ENCODE data around the gene ARPC5L.
"Not testable (repeated sequence)": the region's sequence is repeated elsewhere in the genome, so short reads cannot be mapped to it uniquely, and the experiment has no call there.

ARPC5L gene

DNA sequence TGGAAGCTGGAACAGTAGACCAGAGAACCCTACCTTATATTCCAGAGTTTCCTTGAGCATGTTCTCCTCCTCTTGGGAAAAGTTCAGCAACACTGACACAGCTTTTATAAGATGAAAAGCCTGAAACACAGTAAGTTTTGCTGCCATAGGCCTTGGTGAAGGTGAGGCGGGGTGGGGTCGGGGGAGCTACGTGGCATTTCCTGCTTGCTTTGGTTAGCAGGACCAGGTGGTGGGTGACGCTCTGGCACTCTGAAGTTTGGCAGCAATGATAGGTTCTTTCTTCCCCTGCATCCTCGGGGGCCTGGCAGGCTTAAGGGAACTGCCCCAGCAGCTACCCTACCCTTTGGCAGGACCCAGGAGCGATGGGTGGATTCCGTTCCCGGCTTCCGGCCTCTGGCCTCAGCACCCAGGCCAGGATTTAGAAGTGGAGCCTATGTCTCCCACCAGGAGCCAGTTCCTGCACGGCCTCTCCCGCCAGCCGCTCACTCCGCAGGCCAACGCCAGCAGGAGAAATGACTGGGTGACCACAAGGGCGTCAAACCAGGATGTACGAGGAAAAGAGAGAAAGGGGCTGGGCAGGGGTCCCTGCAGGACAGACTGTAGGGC lies 19.3 kb downstream of the ARPC5L start:
- DNase-seq, result no peak
- in situ Hi-C loops (cut with MboI; ENCODE audit: low pct_unique_long_range_greater_than_20kb, low sequenced_read_pairs), result no loop called here

DNA sequence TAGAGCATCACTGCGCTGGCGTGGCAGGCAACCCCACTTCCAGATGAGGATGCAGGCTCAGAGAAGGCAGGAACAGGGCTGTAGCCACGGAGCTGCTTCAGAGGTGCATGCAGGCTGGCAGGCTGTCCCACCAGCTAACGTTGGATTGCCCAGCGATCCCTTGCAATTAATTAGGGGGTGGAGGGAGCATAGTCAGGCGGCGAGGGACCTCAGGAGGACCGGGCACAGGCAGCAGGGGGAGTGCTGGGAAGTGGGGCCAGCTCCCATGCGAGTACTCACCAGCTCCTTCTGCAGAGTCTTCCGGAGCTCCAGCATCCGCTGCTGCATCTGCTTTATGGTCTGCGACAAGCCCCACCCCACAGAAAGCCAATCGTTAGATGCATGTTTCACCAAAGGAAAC lies 20.3 kb downstream of the ARPC5L start:
- DNase-seq, result no peak
- in situ Hi-C loops (cut with MboI; ENCODE audit: low pct_unique_long_range_greater_than_20kb, low sequenced_read_pairs), result no loop called here

DNA sequence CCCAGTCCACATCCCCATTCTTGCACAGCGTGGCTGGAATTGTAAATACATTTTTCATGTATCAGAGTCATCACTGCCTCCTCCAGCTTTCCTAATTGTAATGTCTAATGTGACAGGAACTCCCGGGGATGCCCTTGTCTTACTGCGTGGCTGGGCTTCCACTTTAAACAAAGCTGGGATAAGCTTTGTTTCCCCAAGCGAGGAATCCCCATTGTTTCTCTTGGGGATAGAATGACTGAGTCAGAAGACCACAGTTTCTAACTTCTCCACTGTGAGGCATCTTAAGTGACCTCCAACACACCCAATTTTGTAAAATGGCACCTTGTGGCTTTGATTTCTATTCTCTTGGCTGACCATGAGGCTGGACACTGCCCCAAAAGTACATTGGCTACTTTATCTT lies 22.4 kb downstream of the ARPC5L start:
- in situ Hi-C loops (cut with MboI; ENCODE audit: low pct_unique_long_range_greater_than_20kb, low sequenced_read_pairs), result no loop called here
- DNase-seq, result no peak

DNA sequence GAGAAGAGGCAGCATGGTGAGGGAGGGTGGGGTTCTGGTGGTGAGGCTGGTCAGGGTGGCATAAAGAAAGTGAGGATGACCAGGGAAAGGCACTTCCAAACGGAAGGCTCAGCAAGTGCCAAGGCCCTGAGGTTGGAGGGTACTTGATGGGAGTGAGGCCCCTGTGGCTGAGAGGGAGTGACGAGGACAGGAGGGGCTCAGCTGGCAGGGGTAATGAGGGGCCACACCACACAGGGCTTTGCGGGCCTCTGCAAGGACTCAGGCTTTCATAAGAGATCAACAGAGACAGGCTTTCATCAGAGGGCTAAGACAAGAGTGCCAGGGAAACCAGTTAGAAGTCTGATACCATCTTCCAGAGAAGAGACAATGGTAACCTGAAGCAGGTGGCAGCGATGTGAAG lies 23.6 kb downstream of the ARPC5L start:
- DNase-seq, result no peak
- in situ Hi-C loops (cut with MboI; ENCODE audit: low pct_unique_long_range_greater_than_20kb, low sequenced_read_pairs), result no loop called here

DNA sequence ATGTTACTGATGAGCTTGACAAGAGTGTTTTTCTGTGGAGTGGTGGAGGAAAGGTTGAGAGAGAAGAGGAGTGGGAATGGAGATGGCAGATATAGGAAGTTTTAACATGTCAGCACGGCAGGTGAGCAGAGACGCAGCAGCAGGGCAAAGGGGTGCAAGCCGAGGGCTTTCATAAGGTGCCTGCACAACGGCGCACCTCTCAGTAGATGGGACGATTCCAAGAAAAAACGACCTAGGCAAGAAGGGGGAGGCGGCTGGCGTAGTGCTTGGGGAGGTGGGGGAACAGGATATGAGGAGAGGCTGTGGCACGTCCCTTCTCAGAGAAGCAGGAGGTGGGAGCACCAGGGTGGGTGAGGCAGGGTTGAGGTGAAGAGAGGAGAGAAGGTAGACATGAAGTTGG lies 24.5 kb downstream of the ARPC5L start:
- DNase-seq, result no peak
- in situ Hi-C loops (cut with MboI; ENCODE audit: low pct_unique_long_range_greater_than_20kb, low sequenced_read_pairs), result no loop called here

DNA sequence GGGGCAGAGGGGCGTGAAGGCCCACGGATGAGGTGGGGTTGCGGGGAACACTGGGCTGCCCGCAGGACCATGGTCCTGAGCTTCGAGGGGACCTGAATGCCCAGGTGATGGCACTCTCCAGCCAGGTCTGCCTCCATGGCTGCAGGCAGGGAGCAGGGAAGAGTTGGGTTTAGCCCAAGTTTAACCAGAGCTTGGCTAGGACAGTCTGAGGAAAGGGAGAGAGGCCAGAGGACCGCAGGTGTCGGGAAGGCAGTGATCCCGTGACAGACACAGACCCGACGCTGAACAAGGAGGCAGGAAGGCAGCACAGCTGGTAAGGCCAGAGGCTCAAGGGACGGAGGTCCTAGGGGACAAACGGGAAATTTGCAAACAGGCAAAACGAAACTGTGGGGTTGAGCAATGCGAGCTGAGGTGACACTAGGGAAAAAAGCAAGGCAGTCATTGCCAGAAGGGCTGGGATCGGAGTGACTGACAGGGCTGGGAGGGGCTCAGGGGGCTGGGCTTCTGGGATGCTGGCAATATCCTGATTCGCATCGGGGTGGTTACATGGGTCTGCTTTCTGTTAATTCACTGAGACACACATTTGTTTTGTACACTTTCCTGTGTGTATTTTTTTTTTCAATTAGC lies 25.0 kb downstream of the ARPC5L start:
- in situ Hi-C loops (cut with MboI; ENCODE audit: low pct_unique_long_range_greater_than_20kb, low sequenced_read_pairs), result no loop called here
- DNase-seq, result no peak

DNA sequence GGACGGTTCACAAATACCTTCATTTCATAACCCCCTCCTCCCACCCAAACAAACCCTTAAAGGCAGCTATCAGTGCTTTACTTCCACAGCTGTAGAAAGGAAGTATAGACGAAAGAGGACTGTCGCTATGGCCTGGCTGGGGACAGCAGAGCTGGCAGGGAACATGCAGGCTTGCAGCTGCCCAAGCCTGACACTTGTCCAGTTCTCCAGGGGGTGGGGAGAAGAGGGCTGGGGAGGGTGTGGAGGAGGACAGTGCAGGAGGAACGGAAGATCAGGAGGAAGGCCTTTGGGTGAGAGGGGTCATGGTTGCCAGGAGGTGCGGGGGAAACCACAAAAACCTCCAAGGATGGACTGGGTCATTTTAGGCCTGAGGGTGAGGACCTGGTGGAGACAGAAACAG lies 25.9 kb downstream of the ARPC5L start:
- DNase-seq, result no peak
- in situ Hi-C loops (cut with MboI; ENCODE audit: low pct_unique_long_range_greater_than_20kb, low sequenced_read_pairs), result no loop called here

DNA sequence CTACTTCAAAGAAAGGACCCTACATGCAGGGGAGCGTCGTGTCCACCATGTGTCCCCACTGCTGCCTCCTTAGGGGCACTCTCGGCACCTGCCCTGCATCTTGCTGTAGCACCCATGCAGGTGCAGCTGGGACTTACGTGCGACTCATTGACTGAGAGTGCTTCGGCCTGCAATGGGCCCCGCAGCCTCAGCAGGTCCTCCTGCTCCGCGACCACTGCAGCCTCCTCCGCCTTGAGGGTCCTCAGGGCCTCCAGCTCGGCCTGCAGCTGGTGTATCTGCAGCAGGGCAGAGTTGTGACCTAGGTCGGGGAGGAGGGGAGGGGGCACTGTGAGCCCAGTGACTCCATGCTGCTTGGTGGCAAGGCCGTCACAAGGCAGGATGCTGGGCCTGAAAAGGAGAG lies 27.1 kb downstream of the ARPC5L start:
- in situ Hi-C loops (cut with MboI; ENCODE audit: low pct_unique_long_range_greater_than_20kb, low sequenced_read_pairs), result no loop called here
- DNase-seq, result no peak

DNA sequence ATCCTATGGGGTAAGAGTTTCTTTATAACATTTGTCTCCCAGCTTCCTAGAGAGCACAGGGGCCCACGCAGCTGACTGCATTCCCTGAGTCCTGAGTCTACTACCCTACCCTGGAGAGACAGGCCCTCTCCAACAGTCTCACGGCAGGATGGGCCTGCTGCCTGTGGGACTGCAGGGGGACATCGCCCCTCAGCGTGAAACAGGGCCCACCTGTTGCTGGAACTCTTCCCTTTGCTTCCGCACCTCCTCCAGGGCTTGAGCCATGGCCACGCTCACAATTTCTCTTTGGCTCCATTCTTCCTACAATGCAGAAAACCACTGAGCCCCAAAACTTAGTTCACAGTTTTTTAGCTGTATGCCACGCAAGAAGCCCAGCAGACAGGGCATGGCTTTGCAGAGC lies 28.2 kb downstream of the ARPC5L start:
- in situ Hi-C loops (cut with MboI; ENCODE audit: low pct_unique_long_range_greater_than_20kb, low sequenced_read_pairs), result no loop called here
- no peak for DNase-seq

DNA sequence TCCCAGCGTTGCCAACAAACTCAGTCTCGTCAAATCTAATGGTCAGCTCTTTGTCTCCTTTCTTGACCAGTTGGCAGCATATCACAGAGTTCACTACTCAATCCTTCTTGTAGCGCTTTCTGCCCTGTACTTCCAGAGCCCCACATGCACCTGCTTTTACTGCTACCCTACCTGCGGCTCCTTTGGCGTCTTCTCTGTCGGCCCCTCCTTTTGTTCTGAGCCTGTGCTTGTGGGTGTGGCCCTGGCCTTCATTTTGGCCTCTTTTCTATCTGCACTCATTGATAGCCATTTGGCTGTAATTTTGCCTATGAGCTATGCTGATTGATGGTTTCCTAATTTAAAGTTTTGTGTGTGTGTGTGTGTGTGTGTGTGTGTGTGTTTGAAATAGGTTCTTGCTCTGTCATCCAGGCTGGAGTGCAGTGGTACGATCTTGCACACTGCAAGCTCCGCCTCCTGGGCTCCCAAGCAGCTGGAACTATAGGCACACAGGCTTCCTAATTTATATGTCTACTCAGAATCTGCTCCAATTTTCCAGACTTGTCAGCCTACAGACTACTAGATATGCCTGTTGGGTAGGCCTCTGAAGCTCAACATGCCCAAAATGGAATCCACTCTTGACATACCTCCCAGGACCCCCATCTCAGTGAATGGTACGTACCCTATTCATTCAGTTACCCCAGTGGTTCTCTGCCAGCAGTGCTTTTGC lies 32.3 kb downstream of the ARPC5L start:
- in situ Hi-C loops (cut with MboI; ENCODE audit: low pct_unique_long_range_greater_than_20kb, low sequenced_read_pairs), result no loop called here
- no peak for DNase-seq

DNA sequence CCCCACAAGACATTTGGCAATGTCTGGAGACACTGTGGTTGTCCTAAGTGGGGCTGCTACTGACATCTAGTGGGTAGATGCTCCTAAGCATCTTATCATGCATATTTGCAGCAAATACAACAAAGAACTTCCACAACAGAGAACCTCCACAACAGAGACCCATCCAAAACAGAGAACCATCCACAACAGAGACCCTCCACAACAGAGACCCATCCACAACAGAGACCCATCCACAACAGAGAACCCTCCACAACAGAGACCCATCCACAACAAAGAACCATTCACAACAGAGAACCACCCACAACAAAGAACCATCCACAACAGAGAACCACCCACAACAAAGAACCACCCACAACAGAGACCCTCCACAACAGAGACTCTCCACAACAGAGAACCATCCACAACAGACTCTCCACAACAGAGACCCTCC lies 32.8 kb downstream of the ARPC5L start:
- in situ Hi-C loops (cut with MboI; ENCODE audit: low pct_unique_long_range_greater_than_20kb, low sequenced_read_pairs), result no loop called here
- DNase-seq, result peak; percentile 62

DNA sequence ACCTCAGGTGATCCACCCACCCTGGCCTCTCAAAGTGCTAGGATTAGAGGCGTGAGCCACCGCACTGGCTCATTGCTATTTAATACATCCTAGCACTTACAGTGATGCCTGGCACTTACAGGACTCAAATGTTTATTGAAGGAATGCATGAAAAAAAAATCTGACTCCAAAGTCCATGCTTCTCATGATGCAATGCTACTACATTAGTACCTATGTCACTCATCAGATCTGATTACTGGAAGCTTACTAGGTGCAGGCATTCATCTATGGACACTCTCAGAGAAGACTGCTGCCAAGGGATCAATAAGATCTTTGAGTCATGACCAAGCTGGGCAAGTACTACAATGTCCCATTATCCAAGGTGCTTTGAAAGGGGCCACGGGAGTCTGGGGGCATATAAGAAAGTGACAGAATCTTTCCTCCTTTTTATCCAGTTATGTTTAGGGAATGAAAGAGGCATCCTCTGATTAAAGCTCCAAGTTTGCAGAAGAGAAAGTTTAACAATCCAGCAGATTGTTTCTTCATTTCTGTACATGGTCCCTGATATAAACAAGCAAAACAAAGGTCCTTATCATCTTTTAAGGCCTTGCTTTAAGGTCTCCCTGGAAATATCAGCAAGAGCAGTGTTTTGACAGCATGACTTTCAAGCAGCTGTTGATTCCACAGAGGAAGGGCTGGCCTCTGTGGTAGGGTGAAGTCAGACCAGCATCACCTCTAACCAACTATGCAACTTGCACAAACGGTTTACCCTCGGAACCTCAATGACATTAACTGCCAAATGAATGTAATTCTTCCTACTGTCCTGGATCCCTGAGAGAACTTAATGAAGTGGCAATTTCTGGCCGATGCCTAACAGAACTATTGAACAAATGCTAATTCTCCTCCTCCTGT lies 35.9 kb downstream of the ARPC5L start:
- in situ Hi-C loops (cut with MboI; ENCODE audit: low pct_unique_long_range_greater_than_20kb, low sequenced_read_pairs), result no loop called here
- DNase-seq, result no peak

DNA sequence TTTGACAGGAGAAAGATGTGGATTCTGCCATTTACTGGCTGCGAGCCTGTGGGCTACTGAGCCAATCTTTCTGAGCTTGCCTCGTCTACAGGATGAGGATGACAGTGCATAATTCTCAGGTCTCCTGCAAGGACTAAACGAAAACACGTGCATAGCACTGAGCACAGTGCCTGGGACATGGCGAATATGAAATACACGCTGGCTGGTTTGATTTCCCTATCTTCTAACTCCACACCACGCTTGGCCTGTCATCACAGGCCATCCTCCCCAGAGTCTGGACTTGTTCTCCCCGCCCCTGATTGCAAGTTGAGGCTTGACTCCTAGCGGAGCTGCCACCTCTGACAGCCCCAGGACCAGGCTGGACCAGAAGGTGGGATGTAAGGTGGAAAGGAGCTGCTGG lies 37.9 kb downstream of the ARPC5L start:
- in situ Hi-C loops (cut with MboI; ENCODE audit: low pct_unique_long_range_greater_than_20kb, low sequenced_read_pairs), result no loop called here
- no peak for DNase-seq

DNA sequence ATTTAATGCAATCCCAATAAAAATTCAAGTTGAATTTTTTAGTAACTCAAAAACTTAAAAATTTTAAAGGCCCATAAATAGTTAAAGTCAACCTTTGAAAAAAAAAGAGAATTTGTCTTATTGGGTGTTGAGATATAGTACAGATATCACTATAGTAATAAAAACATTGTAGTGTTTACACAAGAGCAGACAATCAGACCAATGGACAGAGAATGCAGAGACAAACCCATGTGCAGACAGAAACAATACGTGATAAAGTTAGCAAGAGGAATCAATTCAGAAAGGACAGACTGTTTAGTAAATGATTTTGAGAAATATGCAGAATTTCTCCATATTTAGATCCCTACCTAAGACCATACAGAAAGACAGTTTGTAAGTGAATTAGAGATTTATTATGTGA lies 45.0 kb downstream of the ARPC5L start:
- no peak for DNase-seq
- in situ Hi-C loops (cut with MboI; ENCODE audit: low pct_unique_long_range_greater_than_20kb, low sequenced_read_pairs), result no loop called here

DNA sequence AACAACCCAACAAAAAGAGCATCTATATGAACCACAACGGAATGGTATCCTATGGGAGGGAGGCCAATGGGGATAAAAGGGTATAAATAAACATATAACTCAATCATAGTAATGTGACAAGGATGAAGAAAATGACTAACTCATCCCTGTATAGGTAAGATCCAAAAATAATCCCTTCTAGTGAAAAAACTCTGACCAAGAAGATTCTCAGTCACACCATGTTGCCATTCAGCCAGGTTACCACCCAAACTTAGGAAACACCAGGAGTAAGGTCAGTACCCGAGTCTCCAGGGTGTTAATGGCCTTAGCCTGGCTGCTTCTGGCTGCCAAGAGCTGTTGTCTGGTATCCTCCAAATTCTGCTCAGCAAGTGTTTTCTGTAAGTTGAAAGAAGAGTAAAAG lies 46.2 kb downstream of the ARPC5L start:
- in situ Hi-C loops (cut with MboI; ENCODE audit: low pct_unique_long_range_greater_than_20kb, low sequenced_read_pairs), result no loop called here

DNA sequence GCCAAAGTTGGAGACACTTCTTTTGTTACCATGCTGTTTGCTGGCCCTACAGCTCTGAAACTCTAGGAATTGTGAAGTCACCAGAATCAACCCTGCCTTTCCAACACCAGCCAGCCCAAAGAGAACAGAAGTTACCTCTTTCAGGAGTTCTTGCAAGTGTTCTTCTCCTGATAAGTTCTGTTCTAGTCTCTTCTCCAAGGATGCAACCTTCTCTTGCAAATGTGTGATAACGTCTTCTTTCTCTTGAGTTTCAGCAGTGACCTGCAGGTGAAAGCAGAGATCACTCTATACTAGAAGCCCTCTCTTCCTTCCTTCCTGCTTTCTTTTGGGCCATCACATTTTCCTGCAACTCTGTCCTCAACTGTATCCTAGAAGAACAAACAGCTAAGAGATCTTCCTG lies 49.8 kb downstream of the ARPC5L start:
- no peak for DNase-seq
- in situ Hi-C loops (cut with MboI; ENCODE audit: low pct_unique_long_range_greater_than_20kb, low sequenced_read_pairs), result no loop called here

More for the DNA sequence above, 46.2 kb downstream of the ARPC5L start:
- no peak for DNase-seq

DNA sequence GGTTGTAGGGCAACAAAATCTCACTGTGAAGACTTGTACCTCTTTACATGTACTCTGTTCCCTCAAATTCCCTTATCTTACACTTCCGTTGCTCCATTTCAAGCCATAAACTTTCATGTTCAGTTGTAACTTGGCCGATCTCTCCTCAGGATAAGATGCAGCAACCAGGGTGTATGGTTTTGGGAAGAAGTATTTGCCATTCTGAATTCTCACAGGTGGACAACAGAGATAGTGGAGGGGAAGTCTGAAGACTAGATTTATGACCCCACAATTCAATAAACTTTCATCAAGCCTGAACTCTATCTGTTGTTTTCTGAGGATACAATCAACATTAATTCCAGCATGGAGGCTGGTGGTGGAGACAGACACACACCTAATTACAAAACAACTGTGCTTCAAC lies 51.4 kb downstream of the ARPC5L start:
- in situ Hi-C loops (cut with MboI; ENCODE audit: low pct_unique_long_range_greater_than_20kb, low sequenced_read_pairs), result no loop called here
- DNase-seq, result no peak

DNA sequence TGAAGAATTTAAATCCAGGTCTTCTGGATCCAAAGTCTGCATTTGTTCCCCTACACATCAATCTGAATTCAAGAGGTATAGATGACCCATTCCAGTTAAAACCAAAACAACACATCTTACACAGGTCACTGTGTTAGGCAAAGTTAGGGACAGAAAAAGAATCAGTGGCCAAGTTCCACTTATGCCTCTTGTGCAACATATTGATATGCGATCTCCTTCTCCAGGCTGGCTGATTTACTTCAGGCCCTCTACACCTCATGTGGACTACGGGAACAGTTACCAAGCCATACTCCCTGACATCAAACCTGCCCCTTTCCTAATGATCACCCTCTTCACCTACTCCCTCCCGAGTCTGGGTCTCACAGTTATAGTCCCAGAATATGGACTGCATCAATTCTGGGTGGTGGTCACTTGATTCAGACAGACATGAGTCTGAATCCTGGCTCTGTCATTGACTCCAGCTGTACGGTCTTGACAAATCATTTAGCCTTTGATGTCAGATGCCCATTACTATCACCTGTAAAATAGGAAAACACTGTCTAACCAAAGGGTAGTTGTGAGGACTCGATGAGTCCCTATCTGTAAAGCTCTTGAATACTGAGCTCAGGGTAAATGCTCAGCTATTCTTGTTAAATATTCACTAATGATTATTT lies 52.9 kb downstream of the ARPC5L start:
- in situ Hi-C loops (cut with MboI; ENCODE audit: low pct_unique_long_range_greater_than_20kb, low sequenced_read_pairs), result no loop called here

DNA sequence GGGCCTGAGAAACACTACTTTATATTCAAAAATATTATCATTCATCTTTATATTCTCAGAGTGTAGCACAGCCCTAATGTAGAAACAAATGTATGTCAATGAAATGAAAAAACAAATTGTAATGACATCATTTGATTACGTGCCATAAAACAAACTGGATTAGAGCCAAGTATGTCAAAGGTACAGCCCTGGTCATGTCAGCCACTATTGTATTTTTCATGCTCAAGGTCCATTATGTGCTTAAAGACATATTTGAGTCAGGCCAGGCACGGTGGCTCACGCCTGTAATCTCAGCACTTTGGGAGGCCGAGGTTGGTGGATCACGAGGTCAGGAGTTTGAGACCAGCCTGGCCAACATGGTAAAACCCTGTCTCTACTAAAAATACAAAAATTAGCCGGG lies 58.5 kb downstream of the ARPC5L start:
- in situ Hi-C loops (cut with MboI; ENCODE audit: low pct_unique_long_range_greater_than_20kb, low sequenced_read_pairs); DNase-seq: not testable (repeated sequence)

More for the DNA sequence above, 52.9 kb downstream of the ARPC5L start:
- DNase-seq, result no peak
